ENCODE measurements around the gene GPC1. TPM values are rescaled to one million over a fixed set of nuclear protein-coding genes. Genes with fewer than 3 reads are reported as not detected.

Gene GPC1
- total RNA-seq, 1 donor from 2014 or later, result 8.3 TPM

DNA sequence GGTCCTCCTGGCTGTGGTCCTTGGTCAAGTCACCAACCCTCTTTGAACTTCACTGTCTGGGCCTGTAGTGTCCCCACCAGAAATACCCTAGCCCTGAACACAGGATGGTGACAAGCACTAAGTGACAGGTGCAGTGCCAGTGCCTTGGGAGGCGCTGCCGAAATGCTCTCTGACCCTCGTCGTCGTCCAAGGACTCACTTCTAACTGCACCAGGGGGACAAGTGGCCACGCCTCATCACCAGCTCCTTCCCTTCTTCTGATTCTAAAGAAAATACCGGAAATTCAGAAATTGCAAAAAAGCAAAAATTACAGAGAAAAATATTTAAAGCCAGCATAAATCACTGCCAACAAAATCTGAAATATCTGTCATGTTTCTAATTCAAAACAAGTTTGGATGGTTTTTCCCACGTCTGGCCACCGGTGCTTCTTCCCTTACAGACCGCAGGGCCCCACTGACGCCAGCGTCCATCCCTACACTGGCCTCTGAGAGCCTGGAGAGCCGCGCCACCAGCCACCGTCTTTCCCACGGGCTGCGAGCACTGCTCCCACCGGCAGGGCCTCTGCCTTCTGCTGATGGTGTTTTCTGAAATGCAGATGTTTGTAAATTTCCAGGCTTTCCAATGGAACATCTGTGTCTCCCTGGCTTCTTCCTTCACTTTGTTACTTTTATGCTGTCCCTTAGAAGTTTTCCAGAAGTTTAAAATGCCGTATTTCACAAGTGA is 37.4 kb upstream of the GPC1 start:
- no peak for DNase-seq

DNA sequence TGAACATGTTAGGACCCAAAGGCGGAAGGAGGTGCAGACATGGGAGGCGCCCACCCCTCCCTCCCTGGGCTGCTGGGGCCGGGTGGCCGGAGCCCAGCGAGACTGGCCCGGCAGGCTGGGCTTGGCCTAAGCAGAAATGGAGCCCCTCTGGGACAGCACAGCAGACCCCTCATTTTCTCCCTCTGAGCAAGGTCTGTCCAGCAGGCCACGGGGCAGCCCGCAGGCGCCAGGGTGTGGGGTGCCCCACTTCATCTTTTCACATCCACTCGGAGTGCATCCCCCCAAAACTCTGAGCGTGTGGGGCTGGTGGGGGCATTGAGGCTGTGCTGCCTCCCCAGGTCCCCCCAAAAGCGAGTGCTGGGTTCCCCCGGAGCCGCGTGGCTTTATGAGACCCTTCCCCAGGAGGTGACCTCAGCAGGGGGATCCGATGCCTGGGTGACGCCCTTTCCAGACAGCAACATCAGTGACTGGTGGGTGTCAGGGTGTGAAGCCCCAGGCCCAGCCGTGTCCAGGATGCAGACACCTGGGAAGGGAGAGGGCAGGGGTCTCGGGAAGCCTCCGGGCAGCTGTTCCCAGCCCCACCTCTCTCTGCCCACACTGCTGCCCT is 36.7 kb upstream of the GPC1 start:
- no peak for DNase-seq

DNA sequence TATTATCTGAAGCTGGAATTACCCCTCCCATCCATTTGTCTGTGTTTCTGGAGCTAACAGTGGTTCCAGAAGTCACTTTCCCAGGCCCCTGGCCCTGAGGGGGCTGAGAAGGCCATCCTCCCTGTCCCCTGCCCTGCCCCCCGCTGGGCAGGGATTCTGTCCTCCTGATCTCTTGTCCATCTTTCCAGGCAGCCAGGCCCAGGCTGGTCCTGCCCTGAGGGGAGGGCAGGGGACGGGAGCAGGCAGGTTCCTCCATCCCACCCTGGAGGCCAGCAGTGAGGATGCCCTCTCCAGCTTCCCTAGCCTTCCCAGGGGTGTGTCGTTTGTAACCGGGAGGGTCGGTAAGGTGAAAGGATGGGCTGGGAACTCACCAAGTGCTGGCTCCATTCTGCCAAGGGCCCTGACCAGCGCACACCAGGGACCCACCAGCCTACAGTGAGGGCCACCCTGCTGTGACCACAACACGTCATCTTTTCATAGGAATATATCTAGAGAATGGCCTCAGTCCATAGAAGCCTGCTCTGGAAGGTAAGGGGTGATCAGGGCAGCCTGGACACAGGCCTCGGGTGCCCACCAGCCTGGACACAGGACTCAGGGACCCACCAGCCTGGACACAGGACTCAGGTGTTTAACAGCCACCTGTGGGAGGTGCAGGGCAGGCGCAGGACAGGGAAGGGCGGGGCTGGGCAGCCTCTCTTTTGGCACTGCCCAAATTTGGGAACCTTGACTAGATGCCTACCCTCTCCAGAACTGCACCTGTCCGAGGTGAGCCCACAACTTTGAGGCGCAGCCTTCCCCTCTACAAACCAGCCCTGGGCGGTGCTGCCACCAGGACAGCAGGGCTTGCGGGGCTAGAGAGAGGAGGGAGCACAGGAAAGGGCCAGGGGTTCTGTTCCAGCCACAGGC is 35.8 kb upstream of the GPC1 start:
- no peak for DNase-seq

DNA sequence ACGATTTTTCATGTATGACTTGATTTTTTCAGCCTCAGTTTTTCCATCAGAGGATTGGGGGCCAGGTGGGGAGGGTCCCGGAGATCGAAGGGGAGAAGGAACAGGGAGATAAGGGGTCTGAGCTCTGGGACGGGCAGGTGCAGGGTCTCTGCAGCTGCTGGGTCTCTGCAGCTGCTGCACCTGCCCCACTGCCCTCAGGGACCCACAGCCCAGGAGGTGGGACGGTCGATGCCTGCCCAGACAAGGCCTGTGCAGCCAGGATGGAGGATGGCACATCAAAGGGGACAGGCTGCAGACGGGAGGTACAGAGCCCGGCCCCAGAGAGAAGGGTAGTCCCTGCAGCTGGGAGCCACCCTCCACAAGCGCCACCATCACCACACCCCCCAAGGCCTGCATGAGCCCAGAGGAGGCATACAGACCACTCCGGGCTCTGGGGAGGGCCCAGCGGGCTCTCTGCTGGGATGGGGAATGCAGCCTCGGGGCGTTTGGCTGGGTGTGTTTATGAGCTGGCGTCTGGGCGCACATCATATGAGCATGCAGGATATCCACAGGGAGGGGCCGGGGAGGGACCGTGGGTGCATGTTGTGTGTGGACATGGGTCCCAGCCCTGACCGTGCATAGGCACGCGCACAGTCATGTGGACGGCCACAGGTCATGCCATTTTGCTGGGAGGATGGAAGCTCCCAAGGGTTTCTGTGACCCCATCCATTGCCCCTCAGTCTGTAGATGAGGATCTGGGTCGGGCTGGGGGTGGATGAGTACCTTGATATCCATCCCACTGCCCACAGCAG is 34.9 kb upstream of the GPC1 start:
- DNase-seq, result no peak

DNA sequence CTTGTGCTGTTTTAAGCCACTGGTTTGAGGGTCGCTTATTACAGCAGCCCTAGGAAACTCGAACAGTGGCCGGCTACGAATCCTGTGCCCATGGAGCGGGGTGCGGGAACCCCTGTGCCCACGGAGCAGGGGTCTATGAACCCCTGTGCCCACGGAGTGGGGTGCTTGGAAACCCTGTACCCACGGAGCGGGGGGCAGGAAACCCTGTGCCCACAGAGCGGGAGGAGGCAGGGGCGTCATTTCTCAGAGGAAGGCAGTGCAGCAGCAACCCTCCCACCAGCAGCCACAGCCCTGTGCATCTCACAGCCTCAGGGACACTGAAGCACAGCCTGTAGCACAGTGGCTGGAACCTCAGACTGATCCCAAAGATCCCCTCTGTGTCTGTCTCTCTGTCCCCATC is 34.2 kb upstream of the GPC1 start:
- DNase-seq, result no peak

DNA sequence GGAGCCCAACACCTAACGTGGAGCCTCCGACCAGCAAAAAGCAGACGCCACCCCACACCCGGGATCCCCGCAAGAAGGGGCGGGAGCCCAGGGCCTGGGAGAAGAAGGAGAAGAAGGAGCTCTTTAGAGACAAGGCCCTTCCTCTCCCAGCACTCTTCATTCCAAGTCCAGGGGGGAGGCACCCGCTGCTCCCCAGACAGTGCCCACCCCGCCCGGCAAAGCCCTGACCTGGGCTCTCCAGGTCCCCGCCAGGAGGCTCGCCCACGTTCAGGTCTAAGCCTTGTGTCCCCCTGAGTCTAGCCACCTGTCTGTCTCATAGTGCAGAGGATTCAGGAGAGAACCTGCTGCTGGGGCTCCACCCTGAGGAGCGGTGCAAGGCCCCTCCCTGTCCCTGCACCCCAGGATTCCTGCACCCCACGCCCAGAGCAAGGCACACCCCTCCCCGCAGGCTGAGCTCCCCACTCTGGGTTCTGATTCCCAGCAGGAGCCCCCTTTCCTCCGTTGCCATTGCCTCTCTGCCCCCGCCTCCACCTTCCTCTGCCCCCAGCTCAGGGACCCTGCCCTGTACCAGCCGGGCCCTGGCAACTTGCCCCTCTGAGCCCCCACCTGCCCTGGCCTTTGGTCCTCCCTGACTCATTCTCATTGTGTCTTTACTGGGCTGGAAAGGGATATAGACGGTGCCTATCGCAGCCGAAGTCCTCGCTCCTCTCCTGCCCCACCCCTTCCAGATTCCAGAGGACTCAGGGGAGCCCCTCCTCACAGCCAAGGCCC is 33.5 kb upstream of the GPC1 start:
- no peak for DNase-seq

DNA sequence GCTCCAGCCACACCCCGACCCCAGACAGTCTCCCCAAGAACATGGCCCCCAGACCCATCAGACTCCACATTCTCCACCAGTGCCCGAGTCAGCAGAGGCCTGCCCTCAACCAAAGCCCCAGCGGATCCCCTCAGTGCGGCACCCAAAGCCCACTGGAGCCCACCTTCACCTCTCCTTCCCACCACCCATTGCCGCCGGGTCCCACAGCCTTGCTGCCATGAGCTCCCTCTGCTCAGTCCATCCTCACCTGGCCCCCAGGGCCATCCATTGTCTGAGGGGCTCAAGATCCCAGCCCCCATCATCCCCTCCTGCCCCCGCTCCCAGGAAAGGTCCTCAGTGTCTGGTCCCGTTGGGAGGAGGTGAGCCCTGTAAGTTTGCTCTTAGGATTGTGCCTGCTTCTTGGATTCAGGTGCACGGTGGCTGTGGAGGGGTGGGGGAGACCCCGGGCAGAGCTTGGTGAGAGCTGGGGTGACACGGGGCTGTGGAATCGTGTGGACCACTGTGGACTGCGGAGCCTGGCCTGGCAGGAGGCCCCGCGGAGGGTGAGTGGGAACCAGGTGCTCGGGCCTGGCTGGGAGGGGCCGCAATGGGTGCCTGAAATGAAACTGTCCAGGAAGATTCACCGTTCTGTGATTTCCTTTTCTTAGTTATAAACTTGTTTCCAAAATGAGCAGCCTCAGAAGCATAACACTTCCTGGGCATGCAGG is 32.7 kb upstream of the GPC1 start:
- DNase-seq, result no peak

DNA sequence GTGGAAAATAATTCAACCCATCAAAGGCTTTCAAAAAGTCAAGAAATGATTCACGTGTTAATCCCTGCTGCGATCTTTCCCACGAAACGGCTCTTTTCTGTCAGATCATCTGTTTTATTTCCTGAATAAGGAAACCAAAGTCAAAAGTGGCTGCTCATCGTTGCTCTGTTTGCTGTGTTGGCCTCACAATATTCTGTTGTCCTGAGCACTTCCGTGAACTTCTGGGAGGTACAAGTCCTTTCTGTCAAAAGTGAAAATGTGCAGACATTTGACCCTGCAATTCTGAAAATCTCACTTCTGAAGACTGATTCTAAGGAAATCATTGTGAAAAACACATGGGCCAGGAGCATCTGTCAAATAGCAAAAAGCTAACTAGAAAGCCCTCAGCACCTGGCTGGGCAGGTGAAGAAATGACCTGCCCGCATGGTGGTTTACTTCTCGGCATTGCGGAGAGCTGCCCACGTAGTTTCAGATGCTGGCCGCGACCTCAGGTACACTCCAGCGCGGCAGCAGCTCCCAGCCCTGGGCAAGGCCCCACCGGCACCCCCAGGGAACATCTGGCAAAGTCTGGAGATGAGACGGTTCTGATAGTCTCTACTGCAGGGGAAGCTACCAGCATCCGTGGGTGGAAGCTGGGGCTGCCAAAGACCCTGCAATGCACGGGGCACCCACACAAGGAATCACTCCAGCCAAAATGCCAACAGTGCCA is 31.9 kb upstream of the GPC1 start:
- DNase-seq, result no peak

DNA sequence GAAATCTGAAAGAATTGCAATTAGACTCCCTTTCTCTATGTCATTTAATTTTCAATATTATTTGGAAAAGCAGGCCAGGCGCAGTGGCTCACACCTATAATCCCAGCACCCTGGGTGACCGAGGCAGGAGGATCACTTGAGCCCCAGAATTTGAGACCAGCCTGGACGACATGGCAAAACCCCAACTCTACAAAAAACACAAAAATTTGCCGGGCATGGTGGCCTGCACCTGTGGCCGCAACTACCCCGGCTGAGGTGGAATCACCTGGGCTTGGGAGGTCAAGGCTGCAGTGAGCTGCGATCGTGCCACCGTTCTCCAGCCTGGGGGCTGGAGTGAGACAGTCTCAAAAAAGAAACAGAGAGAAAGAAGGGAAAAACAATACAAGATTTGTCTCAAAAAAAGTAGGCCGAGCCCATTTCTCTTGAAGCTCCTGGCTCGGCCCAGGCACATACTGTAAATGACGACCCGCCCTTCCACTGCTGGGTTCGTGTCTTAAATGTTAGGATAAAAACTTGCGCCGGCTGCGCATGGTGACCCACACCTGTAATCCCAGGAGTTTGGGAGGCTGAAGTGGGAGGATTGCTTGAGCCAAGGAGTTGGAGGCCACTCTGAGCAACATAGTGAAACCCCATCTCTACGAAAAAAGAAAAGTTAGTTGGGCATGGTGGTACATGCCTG is 31.1 kb upstream of the GPC1 start:
- DNase-seq, result no peak

DNA sequence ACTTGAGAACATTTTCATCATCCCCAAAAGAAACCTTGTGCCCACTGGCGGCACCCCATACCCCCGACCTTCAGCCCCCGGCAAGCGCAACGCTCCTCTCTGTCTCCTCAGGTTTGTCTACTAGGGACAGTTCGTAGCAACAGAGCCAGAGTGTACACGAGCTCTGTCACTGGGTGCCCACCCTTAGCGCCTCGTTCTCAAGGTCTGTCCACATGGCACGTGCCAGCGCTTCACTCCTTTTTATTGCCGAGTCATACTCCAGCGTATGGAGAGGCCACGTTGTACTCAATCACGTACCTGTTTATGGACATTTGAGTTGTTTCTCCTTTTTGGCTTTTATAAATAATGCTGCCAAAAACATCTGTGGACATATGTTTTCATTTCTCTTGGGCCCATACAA is 30.3 kb upstream of the GPC1 start:
- DNase-seq, result no peak

DNA sequence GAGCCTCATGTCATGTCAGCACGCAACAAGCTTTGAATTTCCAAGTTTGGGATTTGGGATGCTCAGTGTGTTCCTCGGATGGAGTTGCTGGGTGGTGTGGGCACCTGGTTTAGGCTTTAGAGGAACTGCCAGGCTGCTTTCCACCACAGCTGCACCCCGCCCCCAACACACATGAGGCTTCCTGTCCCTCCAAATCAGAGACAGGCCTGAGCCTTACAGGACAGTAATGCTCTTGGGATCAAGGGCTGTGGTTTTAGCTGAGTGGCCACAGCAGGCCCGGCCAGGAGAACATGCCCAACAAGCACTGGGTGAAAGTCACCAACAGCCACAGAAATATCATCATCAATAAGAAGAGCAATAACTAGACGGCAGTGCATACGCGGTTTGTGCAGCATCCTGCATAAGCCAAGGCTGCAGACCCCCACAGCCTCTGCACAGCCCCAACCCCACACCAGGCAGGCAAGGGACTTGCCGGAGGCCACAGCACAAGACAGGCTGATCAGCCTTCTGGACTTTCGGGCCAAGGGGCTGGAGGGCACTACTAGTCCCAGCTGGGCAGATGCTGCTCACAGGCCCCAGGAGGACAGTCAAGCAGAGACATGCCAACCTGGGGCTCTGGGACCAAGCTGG is 29.7 kb upstream of the GPC1 start:
- no peak for DNase-seq

DNA sequence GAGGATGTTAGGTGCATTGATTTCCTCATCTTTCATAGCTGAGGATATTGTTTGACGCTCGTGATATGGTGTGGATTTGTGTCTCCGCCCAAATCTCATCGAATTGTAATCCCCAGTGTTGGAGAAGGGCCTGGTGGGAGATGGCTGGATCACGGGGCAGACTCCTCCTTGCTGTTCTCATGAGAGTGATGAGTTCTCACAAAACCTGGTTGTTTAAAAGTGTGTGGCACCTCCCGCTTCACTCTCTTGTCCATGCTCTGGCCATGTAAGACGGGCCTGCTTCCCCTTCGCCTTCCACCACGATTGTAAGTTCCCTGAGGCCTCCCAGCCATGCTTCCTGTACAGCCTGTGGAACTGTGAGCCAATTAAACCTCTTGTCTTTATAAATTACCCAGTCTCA is 28.4 kb upstream of the GPC1 start:
- no peak for DNase-seq

DNA sequence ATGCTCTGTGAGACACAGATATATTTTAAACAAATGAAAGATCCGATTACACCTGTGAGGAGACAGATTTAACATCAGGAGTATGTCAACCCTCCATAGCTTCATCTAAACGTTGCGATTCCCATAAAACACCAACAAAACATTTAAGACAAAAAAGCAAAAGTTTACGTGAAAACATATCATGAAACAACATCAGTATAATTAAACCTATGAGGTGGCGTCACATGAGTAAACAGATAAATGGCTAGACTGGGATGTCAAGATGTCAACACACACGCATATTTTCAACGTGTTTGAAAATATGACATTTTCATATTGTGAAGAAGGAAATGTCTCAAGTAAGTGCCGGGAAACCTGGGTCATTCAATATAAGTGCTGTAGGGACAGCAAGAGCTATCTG is 25.5 kb upstream of the GPC1 start:
- DNase-seq, result no peak

DNA sequence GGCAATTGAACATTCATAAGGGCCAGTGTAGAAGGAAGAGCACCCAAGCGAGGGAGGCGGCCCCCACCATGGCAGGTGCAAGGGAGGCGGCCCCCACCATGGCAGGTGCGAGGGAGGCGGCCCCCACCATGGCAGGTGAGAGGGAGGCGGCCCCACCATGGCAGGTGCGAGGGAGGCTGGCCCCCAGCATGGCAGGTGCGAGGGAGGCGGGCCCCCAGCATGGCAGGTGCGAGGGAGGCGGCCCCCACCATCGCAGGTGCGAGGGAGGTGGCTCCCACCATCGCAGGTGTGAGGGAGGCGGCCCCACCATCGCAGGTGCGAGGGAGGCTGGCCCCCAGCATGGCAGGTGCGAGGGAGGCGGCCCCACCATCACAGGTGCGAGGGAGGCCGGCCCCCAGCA is 24.7 kb upstream of the GPC1 start:
- no peak for DNase-seq

DNA sequence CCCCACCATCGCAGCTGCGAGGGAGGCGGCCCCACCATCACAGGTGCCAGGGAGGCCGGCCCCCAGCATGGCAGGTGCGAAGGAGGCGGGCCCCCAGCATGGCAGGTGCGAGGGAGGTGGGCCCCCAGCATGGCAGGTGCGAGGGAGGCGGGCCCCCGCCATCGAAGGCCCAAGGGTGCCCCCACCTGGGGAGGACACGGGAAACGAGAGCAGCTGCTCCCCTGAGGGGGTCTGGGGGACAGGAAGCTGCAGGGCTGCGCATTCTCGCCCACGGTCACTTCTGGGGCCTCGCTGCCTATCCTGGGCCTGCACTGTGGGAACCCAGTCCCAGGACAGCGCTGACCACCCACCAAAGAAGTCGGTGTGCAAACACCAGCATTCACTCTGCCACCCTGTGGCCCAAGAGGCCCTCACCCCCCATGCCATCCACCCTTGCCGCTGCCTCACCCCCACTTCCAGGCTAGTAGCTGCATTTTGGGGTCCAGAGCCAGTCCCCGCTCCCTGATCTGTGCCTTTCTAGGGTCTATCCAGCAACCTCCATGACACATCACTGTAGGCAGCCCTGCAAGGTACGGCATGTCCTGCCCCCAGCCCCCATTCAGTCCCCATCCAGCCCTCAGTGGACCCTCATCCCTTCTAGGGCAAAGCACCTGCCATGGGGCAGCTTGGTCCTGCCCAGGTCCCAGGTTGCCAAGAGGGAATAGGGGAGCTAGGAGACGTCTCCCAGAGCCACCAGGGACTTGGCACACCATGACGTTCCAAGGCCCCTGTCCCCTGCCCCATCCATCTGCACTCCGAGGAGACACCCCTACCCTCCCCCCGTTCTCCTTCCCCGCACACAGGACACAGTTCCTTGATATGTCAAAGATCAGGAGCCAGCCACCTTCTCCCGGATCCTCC is 24.0 kb upstream of the GPC1 start:
- no peak for DNase-seq

DNA sequence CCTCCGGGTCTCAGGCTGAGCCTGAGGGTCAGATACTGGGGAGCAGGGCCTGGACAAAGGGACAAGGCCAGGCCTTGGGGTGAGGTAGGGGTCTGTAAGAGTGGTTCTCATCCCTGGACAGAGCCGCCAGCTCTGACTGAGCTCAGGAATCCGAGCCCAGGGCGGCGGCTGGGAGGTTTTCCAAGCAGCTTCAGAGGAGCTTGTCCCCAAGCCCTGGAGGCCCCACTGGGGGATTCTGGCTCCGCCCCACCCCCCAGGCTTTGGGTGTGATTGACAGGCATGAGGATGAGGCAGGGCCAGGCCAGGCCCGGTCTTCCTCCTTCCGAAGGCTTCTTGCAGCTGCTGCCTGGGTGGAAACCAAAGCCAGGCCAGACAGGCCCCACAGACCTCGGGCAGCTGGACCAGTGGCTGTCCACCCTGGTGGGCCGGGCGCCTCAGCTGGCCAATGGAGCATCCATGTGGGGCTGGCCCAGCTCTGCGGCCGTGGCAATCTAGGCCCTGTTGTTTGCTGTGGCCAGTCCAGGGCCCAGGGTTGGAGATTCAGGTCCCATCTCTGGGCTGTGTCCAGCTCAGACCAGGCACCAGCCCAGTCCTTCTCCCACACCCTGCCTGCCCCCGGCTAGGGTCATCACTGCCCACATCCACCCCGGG is 23.1 kb upstream of the GPC1 start:
- no peak for DNase-seq

DNA sequence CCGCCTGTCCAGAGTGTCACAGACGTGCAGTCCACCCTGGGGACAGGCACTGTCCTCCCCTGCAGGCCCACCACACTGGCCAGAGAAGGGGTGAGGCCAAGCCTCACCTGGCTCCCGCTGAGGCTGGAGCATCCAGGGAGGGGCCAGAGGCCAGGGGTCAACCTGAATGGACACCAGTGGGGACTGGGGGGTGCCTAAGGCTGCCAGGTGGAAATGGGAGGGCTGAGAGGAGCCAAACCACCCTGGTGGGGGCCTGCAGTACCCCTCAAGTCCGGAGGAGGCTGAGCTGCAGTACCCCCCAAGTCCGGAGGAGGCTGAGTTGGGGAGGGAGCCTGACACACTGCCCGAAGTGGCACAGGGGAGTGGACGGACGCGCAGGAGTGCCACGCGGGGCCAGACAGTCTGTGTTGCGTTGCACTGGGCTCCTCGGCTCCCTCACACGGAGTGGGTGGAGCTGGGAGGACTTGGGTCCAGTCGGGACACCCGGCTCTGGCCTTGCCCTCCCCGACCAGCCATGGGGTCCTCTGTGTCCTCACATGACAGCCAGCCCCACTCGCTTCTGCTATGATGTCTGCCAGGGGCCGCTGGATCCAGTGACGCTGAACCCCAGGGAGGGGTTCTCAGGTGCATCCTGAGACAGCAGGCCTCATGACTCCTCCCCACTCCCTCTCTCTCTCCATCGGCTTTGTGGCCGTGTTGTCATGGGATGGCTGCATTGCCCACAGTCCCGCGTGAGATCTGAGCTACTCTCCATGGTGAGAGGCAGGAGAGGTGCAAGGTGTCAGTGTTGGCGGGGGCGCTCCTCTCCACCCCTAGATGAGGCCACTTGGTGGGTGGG is 22.3 kb upstream of the GPC1 start:
- DNase-seq, result no peak

Measured in dermis blood vessel endothelial cell (primary cell).